ENCODE results near the gene PLEKHG4.

DNA sequence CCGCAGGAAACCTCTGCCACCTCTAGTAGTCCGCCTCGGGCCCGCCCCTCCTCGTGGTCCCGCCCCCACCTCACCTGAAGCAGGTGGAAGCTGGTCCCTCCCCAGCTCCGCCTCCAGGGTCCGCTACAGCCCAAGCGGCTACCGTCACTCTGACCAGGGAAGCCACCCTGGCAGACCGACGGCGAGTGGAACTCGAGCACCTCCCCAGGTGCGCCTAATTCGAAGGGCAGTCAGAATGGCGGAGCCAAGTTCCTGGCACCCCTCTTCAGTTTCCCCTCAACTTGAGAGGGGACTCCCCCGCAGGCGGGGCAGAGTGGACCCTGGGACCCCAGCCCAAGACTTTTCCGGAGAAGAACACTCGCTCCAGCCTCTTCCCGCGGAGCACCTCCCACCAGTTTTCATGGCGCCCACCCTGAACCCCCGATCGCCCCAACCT is 32.6 kb upstream of the PLEKHG4 start:
- TF ChIP-seq, protein P1, sequence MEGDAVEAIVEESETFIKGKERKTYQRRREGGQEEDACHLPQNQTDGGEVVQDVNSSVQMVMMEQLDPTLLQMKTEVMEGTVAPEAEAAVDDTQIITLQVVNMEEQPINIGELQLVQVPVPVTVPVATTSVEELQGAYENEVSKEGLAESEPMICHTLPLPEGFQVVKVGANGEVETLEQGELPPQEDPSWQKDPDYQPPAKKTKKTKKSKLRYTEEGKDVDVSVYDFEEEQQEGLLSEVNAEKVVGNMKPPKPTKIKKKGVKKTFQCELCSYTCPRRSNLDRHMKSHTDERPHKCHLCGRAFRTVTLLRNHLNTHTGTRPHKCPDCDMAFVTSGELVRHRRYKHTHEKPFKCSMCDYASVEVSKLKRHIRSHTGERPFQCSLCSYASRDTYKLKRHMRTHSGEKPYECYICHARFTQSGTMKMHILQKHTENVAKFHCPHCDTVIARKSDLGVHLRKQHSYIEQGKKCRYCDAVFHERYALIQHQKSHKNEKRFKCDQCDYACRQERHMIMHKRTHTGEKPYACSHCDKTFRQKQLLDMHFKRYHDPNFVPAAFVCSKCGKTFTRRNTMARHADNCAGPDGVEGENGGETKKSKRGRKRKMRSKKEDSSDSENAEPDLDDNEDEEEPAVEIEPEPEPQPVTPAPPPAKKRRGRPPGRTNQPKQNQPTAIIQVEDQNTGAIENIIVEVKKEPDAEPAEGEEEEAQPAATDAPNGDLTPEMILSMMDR (IDR thresholded peaks at IDR 0.05 in 8 of 11, conservative IDR thresholded peaks at IDR 0.05 in 3 of 11), result no peak
- TF ChIP-seq POLR2A (IDR thresholded peaks at IDR 0.05), result no peak
- no peak for TF ChIP-seq POLR2AphosphoS5 (IDR thresholded peaks at IDR 0.05)
